Endothelial cell (in vitro differentiated cells): ENCODE measurements around the gene FAM118B. TPM values are rescaled to one million over a fixed set of nuclear protein-coding genes. Genes with fewer than 3 reads are reported as not detected.

Experiments used
- DNase-seq: peaks from one replicate; pipeline ENCODE4 v3.0.0; 2021; ENCODE audit warnings: low spot score
- H3K27ac Mint-ChIP-seq: one replicate; pipeline ENCODE4 v1.8.0; 2021; ENCODE audit warnings: mixed read lengths, inconsistent platforms; ENCODE audit not compliant: unreplicated experiment
- H3K27me3 Mint-ChIP-seq: one replicate; pipeline ENCODE4 v1.8.0; 2021; ENCODE audit warnings: mild to moderate bottlenecking, moderate library complexity, mixed read lengths, inconsistent platforms; ENCODE audit not compliant: unreplicated experiment
- H3K36me3 Mint-ChIP-seq: one replicate; pipeline ENCODE4 v1.8.0; 2021; ENCODE audit warnings: mild to moderate bottlenecking, low read depth, mixed read lengths, inconsistent platforms; ENCODE audit not compliant: unreplicated experiment
- H3K4me1 Mint-ChIP-seq: one replicate; pipeline ENCODE4 v1.8.0; 2021; ENCODE audit warnings: mild to moderate bottlenecking, mixed read lengths, inconsistent platforms; ENCODE audit not compliant: unreplicated experiment
- H3K4me3 Mint-ChIP-seq: one replicate; pipeline ENCODE4 v1.8.0; 2021; ENCODE audit warnings: mild to moderate bottlenecking, mixed read lengths, inconsistent platforms; ENCODE audit not compliant: unreplicated experiment
- H3K9me3 Mint-ChIP-seq: one replicate; pipeline ENCODE4 v1.8.0; 2021; ENCODE audit warnings: mixed read lengths, inconsistent platforms; ENCODE audit not compliant: unreplicated experiment
- CTCF ChIP-seq: fragments of 200-600 bp; sonication (generic); IDR thresholded peaks from one replicate; pipeline ENCODE4 v1.5.0; 2021; ENCODE audit warnings: antibody characterized with exemption; ENCODE audit not compliant: unreplicated experiment
- total RNA-seq: library from RNA; stranded (reverse); fragmentation: NEBNext Ultra II Directional; extraction: Animal tissue kit (Norgen Biotek cat#: 25700); gene quantifications from one replicate; pipeline ENCODE4 v1.2.1, GENCODE V29; 2021; ENCODE audit not compliant: unreplicated experiment

FAM118B gene
- total RNA-seq, 1 donor from 2014 or later, result 48.1 TPM

- DNase-seq, result no peak
- no peak for TF ChIP-seq CTCF
- Mint-ChIP-seq H3K9me3 (no peaks in the 10 kb centered on the region), H3K27me3 (peaks cover 3% of the 10 kb centered on the region), H3K36me3 (peaks cover 4% of the 10 kb centered on the region), H3K4me3 (no peak overlapping the region), H3K4me1 (no peaks in the 10 kb centered on the region), H3K27ac (no peak overlapping the region)
These were observed 25.4 kb upstream of the FAM118B start for GRCh38 chr11:126186025-126186698.

GRCh38 chr11:126186708-126187529 is 24.7 kb upstream of the FAM118B start:
- H3K4me1 Mint-ChIP-seq, result no peaks in the 10 kb centered on the region
- H3K36me3 Mint-ChIP-seq, result peaks cover 4% of the 10 kb centered on the region
- H3K27ac Mint-ChIP-seq, result peak overlapping the region; percentile 10
- H3K9me3 Mint-ChIP-seq, result no peaks in the 10 kb centered on the region
- TF ChIP-seq CTCF, result no peak
- peaks cover 3% of the 10 kb centered on the region for H3K27me3 Mint-ChIP-seq
- no peak for DNase-seq
- peak overlapping the region; percentile 2 for H3K4me3 Mint-ChIP-seq

- H3K4me3 Mint-ChIP-seq, result peak overlapping the region; percentile 5
- no peak for TF ChIP-seq CTCF
- no peaks in the 10 kb centered on the region for H3K9me3 Mint-ChIP-seq
- no peak for DNase-seq
- no peak overlapping the region for H3K27ac Mint-ChIP-seq
- H3K4me1 Mint-ChIP-seq, result no peaks in the 10 kb centered on the region
- H3K36me3 Mint-ChIP-seq, result peaks cover 4% of the 10 kb centered on the region
- H3K27me3 Mint-ChIP-seq, result peaks cover 3% of the 10 kb centered on the region
These were observed 23.1 kb upstream of the FAM118B start for GRCh38 chr11:126188332-126189108.

- Mint-ChIP-seq H3K4me1 (no peaks in the 10 kb centered on the region), H3K27ac (no peak overlapping the region), H3K4me3 (no peak overlapping the region), H3K27me3 (peaks cover 3% of the 10 kb centered on the region), H3K36me3 (peaks cover 4% of the 10 kb centered on the region), H3K9me3 (no peaks in the 10 kb centered on the region)
- no peak for DNase-seq
- TF ChIP-seq CTCF, result no peak
These were observed 22.3 kb upstream of the FAM118B start for GRCh38 chr11:126189109-126189929.
